ENCODE data around the gene KLHDC4. TPM values are rescaled to one million over a fixed set of nuclear protein-coding genes. Genes with fewer than 3 reads are reported as not detected.

Gene KLHDC4
- total RNA-seq, 1 donor from 2014 or later = 11.7 TPM

DNA sequence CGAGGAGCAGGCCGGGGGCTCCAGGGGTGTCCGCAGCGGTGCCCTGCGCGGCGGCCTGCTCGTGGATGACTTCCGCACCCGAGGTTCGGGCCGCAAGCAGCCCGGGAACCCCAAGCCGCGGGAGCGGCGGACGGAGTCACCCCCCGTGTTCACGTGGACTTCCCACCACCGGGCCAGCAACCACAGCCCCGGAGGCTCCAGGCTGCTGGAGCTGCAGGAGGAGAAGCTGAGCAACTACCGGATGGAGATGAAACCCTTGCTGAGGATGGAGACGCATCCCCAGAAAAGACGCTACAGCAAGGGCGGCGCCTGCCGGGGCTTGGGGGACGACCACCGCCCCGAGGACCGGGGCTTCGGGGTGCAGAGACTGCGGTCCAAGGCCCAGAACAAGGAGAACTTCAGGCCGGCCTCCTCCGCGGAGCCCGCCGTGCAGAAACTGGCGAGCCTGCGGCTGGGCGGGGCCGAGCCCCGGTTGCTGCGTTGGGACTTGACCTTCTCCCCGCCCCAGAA is 75.8 kb downstream of the KLHDC4 start:
- DNase-seq = no peak
- intact Hi-C loops (cut with micrococcal nuclease) = no loop called here

DNA sequence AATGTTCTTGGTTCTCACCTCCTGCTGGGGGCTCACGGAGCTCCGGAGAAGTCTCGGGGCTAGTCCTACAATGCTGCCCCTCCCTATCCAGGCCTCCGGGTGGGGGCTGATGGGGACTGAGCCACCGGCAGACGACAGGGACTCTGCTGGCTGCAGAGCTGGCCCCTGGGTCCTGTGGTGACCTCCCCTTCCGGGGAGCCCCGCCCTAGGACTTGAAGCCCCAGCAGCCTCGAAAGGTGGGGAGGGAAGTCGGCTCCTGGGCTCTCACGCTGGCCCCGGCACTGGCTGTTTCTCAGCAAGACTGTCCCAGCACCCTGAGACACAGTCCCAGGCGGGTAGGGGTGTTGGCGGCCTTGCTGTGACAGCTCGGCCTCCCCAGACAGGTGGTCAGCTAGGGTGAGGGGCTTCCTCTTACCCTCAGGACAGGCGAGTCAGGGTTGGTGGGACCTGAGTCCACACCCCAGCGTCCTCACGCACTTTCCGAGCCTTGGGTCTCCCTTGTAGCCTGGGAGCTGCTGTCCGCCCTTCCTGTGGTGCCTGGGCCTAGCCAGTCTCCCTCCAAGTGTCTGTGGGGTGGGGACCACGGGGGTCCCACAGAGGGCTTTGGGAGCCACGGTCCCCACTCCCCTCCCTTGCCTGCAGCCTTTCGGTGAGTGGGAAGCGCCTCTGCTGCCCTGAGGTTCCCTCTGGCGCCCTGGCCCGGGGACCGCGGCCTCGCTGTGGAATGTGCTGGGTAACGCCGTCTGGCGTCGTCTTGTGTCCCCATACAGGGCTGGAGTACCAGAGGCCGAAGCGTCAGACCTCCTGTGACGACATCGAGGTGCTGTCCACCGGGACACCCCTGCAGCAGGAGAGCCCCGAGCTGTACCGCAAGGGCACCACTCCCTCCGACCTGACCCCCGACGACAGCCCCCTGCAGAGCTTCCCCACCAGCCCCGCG is 76.6 kb downstream of the KLHDC4 start:
- DNase-seq = no peak
- Histone ChIP-seq H3K27me3 (ENCODE audit: low read depth) (peaks cover 69% of the 10 kb centered on the region), H3K4me3 (no peak overlapping the region), H3K4me1 (peaks cover 10% of the 10 kb centered on the region), H3K27ac (replicated peaks) (no peak overlapping the region), H3K36me3 (no peaks in the 10 kb centered on the region), H3K9me3 (replicated peaks) (no peaks in the 10 kb centered on the region)
- intact Hi-C loops (cut with micrococcal nuclease) = no loop called here
- TF ChIP-seq, protein P1, sequence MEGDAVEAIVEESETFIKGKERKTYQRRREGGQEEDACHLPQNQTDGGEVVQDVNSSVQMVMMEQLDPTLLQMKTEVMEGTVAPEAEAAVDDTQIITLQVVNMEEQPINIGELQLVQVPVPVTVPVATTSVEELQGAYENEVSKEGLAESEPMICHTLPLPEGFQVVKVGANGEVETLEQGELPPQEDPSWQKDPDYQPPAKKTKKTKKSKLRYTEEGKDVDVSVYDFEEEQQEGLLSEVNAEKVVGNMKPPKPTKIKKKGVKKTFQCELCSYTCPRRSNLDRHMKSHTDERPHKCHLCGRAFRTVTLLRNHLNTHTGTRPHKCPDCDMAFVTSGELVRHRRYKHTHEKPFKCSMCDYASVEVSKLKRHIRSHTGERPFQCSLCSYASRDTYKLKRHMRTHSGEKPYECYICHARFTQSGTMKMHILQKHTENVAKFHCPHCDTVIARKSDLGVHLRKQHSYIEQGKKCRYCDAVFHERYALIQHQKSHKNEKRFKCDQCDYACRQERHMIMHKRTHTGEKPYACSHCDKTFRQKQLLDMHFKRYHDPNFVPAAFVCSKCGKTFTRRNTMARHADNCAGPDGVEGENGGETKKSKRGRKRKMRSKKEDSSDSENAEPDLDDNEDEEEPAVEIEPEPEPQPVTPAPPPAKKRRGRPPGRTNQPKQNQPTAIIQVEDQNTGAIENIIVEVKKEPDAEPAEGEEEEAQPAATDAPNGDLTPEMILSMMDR (IDR thresholded peaks at IDR 0.05; ENCODE audit: borderline replicate concordance) = no peak

More for the DNA sequence above, 75.8 kb downstream of the KLHDC4 start:
- Histone ChIP-seq H3K4me3 (no peak overlapping the region), H3K27ac (replicated peaks) (no peak overlapping the region), H3K27me3 (ENCODE audit: low read depth) (peaks cover 60% of the 10 kb centered on the region), H3K4me1 (peaks cover 10% of the 10 kb centered on the region), H3K9me3 (replicated peaks) (no peaks in the 10 kb centered on the region), H3K36me3 (no peaks in the 10 kb centered on the region)
- TF ChIP-seq, protein P1 (IDR thresholded peaks at IDR 0.05; ENCODE audit: borderline replicate concordance) = no peak

DNA sequence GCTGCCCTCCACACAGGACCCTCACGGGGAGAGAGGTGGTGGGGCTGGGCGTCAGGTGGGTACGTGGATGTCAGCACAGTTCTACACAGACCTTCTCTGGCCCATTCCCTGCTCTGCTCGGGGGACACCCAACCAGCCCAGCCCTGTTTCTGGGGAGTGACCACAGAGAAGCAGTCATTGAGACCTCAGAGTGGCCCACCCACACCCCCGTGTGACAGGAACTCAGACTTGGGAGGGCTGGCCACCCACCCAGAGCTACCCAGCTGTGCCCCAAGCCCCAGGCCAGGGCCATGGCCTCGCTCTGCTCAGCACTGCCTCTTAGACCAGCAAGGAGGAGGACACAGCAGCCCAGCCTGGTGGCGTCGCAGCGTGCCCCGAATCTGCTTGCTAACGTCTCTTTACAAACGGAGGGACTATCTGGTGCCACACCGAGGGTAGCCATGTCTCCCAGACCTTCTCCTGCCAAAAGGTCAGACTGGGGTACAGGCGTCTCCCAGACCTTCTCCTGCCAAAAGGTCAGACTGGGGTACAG is 77.7 kb downstream of the KLHDC4 start:
- Histone ChIP-seq H3K36me3 (no peaks in the 10 kb centered on the region), H3K4me1 (peaks cover 10% of the 10 kb centered on the region), H3K27me3 (ENCODE audit: low read depth) (peaks cover 79% of the 10 kb centered on the region), H3K27ac (replicated peaks) (no peak overlapping the region), H3K4me3 (no peak overlapping the region), H3K9me3 (replicated peaks) (no peaks in the 10 kb centered on the region)
- TF ChIP-seq, protein P1 (IDR thresholded peaks at IDR 0.05; ENCODE audit: borderline replicate concordance) = no peak
- intact Hi-C loops (cut with micrococcal nuclease) = no loop called here
- no peak for DNase-seq

DNA sequence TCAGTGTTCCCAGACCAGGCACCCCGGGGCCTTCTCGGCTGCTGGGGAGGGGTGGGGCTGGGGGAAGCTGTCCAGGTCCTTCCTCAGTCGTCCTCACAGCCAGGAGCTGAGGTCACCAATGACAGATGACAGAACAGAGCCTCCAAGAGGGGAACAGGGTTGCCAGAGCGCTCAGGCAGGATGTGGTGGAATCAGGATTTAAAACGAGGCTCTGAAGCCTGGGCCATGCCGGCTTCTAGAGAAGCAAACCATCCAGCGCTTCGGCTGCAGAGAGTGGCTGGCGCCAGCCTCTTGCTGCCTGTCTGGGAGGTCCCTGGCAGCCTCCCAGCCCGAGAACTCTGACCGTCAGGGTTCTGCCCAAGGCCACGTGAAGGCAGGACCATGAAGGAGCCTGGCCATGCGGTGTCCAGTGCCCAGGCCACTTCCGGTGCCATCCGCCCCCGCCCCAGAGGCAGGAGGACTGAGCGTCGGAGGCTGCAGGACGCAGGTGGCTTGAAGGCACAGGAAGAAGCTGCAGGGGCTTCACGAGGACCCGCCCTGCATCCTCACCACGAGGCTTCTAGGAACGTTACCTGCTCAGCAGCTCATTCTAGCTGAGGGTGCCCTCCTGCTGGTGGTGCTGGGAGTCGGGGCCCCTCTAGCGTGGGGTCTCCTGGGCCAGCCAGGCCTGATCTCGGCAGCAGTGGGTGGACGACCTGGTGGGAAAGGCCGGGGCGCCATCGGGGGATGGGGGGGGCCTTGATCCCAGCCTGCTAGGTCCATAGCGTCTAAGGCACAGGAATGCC is 78.5 kb downstream of the KLHDC4 start:
- Histone ChIP-seq H3K4me3 (no peak overlapping the region), H3K27ac (replicated peaks) (no peak overlapping the region), H3K9me3 (replicated peaks) (no peaks in the 10 kb centered on the region), H3K36me3 (no peaks in the 10 kb centered on the region), H3K4me1 (peaks cover 10% of the 10 kb centered on the region), H3K27me3 (ENCODE audit: low read depth) (peaks cover 87% of the 10 kb centered on the region)
- intact Hi-C loops (cut with micrococcal nuclease) = no loop called here
- TF ChIP-seq, protein P1 (IDR thresholded peaks at IDR 0.05; ENCODE audit: borderline replicate concordance) = no peak
- no peak for DNase-seq

DNA sequence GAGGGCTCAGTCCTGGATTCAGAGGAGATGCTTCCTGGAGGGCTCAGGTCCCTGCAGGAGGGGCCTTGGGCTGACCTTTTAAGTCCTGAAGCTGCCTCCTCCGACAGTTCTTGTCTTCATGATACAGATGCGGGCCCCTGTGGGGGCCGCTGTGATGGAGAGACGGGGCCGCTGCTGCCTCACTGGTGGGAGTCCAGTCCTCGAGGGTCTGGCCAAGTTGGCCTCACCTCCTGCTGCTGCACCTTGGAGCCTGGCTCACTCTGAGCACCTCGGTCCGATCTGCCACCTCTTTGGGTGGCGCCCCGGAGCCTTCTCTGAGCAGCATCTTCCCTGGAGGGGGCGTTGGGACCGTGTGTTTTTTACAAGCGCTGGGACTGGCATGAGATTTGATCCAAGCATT is 79.1 kb downstream of the KLHDC4 start:
- TF ChIP-seq, protein P1 (IDR thresholded peaks at IDR 0.05; ENCODE audit: borderline replicate concordance) = no peak
- H3K9me3 ChIP-seq (replicated peaks) = no peaks in the 10 kb centered on the region
- no peak overlapping the region for H3K4me3 ChIP-seq
- intact Hi-C loops (cut with micrococcal nuclease) = no loop called here
- H3K36me3 ChIP-seq = no peaks in the 10 kb centered on the region
- no peak for DNase-seq
- H3K4me1 ChIP-seq = peaks cover 7% of the 10 kb centered on the region
- H3K27ac ChIP-seq (replicated peaks) = no peak overlapping the region
- peaks cover 93% of the 10 kb centered on the region for H3K27me3 ChIP-seq (ENCODE audit: low read depth)

Measured in left ventricle myocardium inferior (tissue), 1 donor.